K562 (cell line): Measurements from ENCODE around the gene COA6. TPM values are rescaled to one million over a fixed set of nuclear protein-coding genes. Genes with fewer than 3 reads are reported as not detected.
A peak's percentile ranks its signal among the peaks of the same experiment; 100 is the strongest.

Experiments used
- CTBP1 ChIP-seq: fragments of 450-650 bp; IDR thresholded peaks from 2 replicates; pipeline ENCODE4 v1.6.1; 2016; ENCODE audit warnings: borderline replicate concordance
- DDX20 ChIP-seq: fragments of 450-650 bp; IDR thresholded peaks from 2 replicates; pipeline ENCODE4 v1.6.1; 2016; ENCODE audit warnings: missing genetic modification characterization, low read depth, mild to moderate bottlenecking, missing compliant biosample characterization, moderate library complexity
- ELF4 ChIP-seq: fragments of 450-650 bp; formaldehyde crosslinking; IDR thresholded peaks from 2 replicates; pipeline ENCODE4 v1.4.0; 2022; ENCODE audit warnings: missing genetic modification characterization
- HNRNPK ChIP-seq: fragments of 200-400 bp; formaldehyde crosslinking; IDR thresholded peaks from one replicate; pipeline ENCODE4 v1.6.1; 2018; ENCODE audit warnings: mild to moderate bottlenecking, low read depth, low read length; ENCODE audit not compliant: poor library complexity, severe bottlenecking
- IFI16 ChIP-seq: fragments of 250-450 bp; sonication (Bioruptor Pico); IDR thresholded peaks from 2 replicates; pipeline ENCODE4 v2.1.2; 2022; ENCODE audit warnings: mild to moderate bottlenecking, inconsistent platforms
- MECOM ChIP-seq: fragments of 250-450 bp; sonication (Bioruptor Pico); IDR thresholded peaks from 2 replicates; pipeline ENCODE4 v1.8.0; 2022; ENCODE audit warnings: inconsistent platforms
- NFE2 ChIP-seq: IDR thresholded peaks from 2 replicates; pipeline ENCODE4 v1.6.1; 2014; ENCODE audit warnings: antibody characterized with exemption, low read depth
- SETDB1 ChIP-seq: IDR thresholded peaks from one replicate; pipeline ENCODE4 v1.6.1; 2012; ENCODE audit warnings: low read length, control low read depth, inconsistent platforms
- SOX6 ChIP-seq: fragments of 450-650 bp; IDR thresholded peaks from 2 replicates; pipeline ENCODE4 v1.6.1; 2014; ENCODE audit warnings: mild to moderate bottlenecking
- TCF3 ChIP-seq: sonication (generic); formaldehyde crosslinking; IDR thresholded peaks from 2 replicates; pipeline ENCODE4 v1.4.0; 2020; ENCODE audit warnings: mild to moderate bottlenecking, missing genetic modification reagents
- ZC3H4 ChIP-seq: sonication (generic); formaldehyde crosslinking; IDR thresholded peaks from 2 replicates; pipeline ENCODE4 v1.9.0; 2021; ENCODE audit warnings: missing genetic modification reagents, borderline replicate concordance
- ZNF583 ChIP-seq: fragments of 250-450 bp; sonication (Bioruptor Pico); IDR thresholded peaks from 2 replicates; pipeline ENCODE4 v1.4.0; 2020
- ZNF79 ChIP-seq: fragments of 250-450 bp; sonication (Bioruptor Pico); IDR thresholded peaks from 2 replicates; pipeline ENCODE4 v1.4.0; 2020; ENCODE audit warnings: low read depth, mild to moderate bottlenecking, moderate library complexity
- polyA plus RNA-seq, 8 experiments: library from polyadenylated mRNA; depleted of rRNA in 4 of 8; stranded (reverse) in 5 of 8; unstranded in 3 of 8; fragments of >200 nt; fragmentation: Nextera tagmentation in 2 of 8; fragmentation: Illumina TruSeq in 1 of 8; extraction: Ambion mirVana in 2 of 8; extraction: Trizol in 1 of 8; gene quantifications; 2 replicates each; pipeline versions ENCODE4 v1.2.1 to v1.2.3, GENCODE V29; 2011 to 2014; ENCODE audit warnings: inconsistent platforms in 1 of 8, missing spikeins in 1 of 8
- total RNA-seq, 7 experiments: library from RNA; depleted of rRNA in 6 of 7; stranded (reverse); fragments of >200 nt in 6 of 7; fragmentation: Illumina TruSeq in 2 of 7; extraction: Trizol in 2 of 7; gene quantifications; 2 replicates each; pipeline versions ENCODE4 v1.2.1 to v1.2.3, GENCODE V29; 2011 to 2021; ENCODE audit warnings: low replicate concordance in 1 of 7
- TF ChIP-seq, protein P1 (sequence below), 3 experiments: fragments of 200-800 bp in 1 of 3; fragments of 250-450 bp in 1 of 3; fragments of 450-650 bp in 1 of 3; sonication (Bioruptor Pico) in 1 of 3; sonication (Bioruptor generic) in 1 of 3; formaldehyde crosslinking in 1 of 3; IDR thresholded peaks; 2 replicates each; pipeline versions ENCODE4 v1.6.1 to v1.8.0; 2016 to 2022; ENCODE audit warnings: mild to moderate bottlenecking in 2 of 3, missing genetic modification characterization in 2 of 3, missing compliant biosample characterization in 1 of 3, moderate library complexity in 1 of 3
- TF ChIP-seq, protein P2 (sequence below): IDR thresholded peaks from 2 replicates; pipeline ENCODE4 v1.6.1; 2014; ENCODE audit warnings: antibody characterized with exemption
- TF ChIP-seq, protein P3 (sequence below), 3 experiments: fragments of 200-800 bp in 1 of 3; sonication (Bioruptor generic) in 1 of 3; sonication (generic) in 1 of 3; formaldehyde crosslinking in 1 of 3; IDR thresholded peaks; 2 replicates each; pipeline versions ENCODE4 v1.6.1 to v1.8.0; 2016 to 2022; ENCODE audit warnings: mild to moderate bottlenecking in 2 of 3, missing compliant biosample characterization in 2 of 3, missing genetic modification characterization in 2 of 3, missing genetic modification reagents in 1 of 3
- TF ChIP-seq, protein P4 (sequence below): sonication (generic); IDR thresholded peaks from 2 replicates; pipeline ENCODE4 v1.6.1; 2016
- TF ChIP-seq, protein P5 (sequence below): fragments of 250-450 bp; sonication (Bioruptor Pico); IDR thresholded peaks from 2 replicates; pipeline ENCODE4 v1.4.0; 2020

The COA6 gene
- total and polyA plus RNA-seq, 9 of the 15 experiments (the other 6 are each of a cell fraction or from before 2014, with no cell fraction given) = 77.7 to 187 (median 134) TPM

DNA sequence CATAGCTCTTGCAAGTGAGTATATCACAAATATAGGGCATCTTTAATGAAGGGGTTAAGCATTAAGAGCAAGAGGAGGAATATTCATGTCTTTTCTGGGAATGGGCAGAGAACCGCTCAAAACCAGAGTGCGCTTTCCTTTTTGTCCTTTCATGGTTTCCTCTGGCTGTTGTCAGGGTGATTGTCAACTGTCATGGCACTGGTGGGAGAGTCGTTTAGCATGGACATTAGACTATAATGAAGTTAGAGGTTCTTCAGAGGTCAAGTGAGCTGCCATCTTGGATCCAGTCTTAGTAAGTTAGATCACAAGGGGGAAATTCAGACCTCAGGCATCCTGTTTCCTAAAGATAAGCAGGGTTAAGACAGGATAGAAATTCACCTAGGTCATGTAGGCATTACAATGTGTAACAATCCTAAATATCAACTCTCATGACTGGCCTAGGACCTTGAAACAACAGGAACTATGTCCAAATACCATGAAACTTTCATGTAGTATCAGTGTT, 12.1 kb upstream of the COA6 start (continued):
- TF ChIP-seq, protein P1, sequence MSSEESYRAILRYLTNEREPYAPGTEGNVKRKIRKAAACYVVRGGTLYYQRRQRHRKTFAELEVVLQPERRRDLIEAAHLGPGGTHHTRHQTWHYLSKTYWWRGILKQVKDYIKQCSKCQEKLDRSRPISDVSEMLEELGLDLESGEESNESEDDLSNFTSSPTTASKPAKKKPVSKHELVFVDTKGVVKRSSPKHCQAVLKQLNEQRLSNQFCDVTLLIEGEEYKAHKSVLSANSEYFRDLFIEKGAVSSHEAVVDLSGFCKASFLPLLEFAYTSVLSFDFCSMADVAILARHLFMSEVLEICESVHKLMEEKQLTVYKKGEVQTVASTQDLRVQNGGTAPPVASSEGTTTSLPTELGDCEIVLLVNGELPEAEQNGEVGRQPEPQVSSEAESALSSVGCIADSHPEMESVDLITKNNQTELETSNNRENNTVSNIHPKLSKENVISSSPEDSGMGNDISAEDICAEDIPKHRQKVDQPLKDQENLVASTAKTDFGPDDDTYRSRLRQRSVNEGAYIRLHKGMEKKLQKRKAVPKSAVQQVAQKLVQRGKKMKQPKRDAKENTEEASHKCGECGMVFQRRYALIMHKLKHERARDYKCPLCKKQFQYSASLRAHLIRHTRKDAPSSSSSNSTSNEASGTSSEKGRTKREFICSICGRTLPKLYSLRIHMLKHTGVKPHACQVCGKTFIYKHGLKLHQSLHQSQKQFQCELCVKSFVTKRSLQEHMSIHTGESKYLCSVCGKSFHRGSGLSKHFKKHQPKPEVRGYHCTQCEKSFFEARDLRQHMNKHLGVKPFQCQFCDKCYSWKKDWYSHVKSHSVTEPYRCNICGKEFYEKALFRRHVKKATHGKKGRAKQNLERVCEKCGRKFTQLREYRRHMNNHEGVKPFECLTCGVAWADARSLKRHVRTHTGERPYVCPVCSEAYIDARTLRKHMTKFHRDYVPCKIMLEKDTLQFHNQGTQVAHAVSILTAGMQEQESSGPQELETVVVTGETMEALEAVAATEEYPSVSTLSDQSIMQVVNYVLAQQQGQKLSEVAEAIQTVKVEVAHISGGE (CRISPR knock-in tag; IDR thresholded peaks at IDR 0.05) = peak in 1 of 3 experiments; percentile 68; a peak in 1 of 6 replicates
- TF ChIP-seq DDX20 (peak; percentile 70), ZNF79 (no peak), CTBP1 (peak; percentile 35; the same call in 1 of the 2 replicates), ZC3H4 (CRISPR knock-in tag) (no peak), ELF4 (CRISPR knock-in tag) (0 out of 2 replicates have a peak, but pooled peaks have one; percentile 46), SOX6 (peak; percentile 62; the same call in 1 of the 2 replicates), SETDB1 (no peak), MECOM (peak; percentile 79), ZNF583 (CRISPR knock-in tag) (peak; percentile 90), HNRNPK (no peak), NFE2 (peak; percentile 29; the same call in 1 of the 2 replicates), TCF3 (CRISPR knock-in tag) (peak; percentile 82), IFI16 (CRISPR knock-in tag) (no peak)
- TF ChIP-seq, protein P2, sequence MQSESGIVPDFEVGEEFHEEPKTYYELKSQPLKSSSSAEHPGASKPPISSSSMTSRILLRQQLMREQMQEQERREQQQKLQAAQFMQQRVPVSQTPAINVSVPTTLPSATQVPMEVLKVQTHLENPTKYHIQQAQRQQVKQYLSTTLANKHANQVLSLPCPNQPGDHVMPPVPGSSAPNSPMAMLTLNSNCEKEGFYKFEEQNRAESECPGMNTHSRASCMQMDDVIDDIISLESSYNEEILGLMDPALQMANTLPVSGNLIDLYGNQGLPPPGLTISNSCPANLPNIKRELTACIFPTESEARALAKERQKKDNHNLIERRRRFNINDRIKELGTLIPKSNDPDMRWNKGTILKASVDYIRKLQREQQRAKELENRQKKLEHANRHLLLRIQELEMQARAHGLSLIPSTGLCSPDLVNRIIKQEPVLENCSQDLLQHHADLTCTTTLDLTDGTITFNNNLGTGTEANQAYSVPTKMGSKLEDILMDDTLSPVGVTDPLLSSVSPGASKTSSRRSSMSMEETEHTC = peak; percentile 68; the same call in 1 of the 2 replicates
- TF ChIP-seq, protein P3, sequence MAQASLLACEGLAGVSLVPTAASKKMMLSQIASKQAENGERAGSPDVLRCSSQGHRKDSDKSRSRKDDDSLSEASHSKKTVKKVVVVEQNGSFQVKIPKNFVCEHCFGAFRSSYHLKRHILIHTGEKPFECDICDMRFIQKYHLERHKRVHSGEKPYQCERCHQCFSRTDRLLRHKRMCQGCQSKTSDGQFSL (CRISPR knock-in tag; IDR thresholded peaks at IDR 0.05) = no peak
- TF ChIP-seq, protein P3 (tag; IDR thresholded peaks at IDR 0.05) = peak in 1 of 2 experiments; percentile 82; a peak in 1 of 4 replicates
- TF ChIP-seq, protein P4, sequence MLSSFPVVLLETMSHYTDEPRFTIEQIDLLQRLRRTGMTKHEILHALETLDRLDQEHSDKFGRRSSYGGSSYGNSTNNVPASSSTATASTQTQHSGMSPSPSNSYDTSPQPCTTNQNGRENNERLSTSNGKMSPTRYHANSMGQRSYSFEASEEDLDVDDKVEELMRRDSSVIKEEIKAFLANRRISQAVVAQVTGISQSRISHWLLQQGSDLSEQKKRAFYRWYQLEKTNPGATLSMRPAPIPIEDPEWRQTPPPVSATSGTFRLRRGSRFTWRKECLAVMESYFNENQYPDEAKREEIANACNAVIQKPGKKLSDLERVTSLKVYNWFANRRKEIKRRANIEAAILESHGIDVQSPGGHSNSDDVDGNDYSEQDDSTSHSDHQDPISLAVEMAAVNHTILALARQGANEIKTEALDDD = peak; percentile 47; the same call in 1 of the 2 replicates
- TF ChIP-seq, protein P5, sequence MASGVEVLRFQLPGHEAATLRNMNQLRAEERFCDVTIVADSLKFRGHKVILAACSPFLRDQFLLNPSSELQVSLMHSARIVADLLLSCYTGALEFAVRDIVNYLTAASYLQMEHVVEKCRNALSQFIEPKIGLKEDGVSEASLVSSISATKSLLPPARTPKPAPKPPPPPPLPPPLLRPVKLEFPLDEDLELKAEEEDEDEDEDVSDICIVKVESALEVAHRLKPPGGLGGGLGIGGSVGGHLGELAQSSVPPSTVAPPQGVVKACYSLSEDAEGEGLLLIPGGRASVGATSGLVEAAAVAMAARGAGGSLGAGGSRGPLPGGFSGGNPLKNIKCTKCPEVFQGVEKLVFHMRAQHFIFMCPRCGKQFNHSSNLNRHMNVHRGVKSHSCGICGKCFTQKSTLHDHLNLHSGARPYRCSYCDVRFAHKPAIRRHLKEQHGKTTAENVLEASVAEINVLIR (CRISPR knock-in tag) = peak; percentile 32; the same call in 1 of the 2 replicates
